Posterior cingulate gyrus (tissue), 11 donors: Measurements from ENCODE around the gene METTL27.
A peak's percentile ranks its signal among the peaks of the same experiment; 100 is the strongest.
"Not testable (repeated sequence)": the region's sequence is repeated elsewhere in the genome, so short reads cannot be mapped to it uniquely, and the experiment has no call there.

Experiments used
- DNase-seq, 10 donors: peaks; one replicate each; pipeline versions ENCODE4 v3.0.0 to v3.0.0-alpha.2; 2020 to 2021; ENCODE audit warnings: mixed read lengths in 3 of 10
- intact Hi-C: fragments of 100-400 bp; cut with DNase I; formaldehyde crosslinking; loops from one replicate; pipeline ENCODE4 v1.15.1; 2023

Gene METTL27

GRCh38 chr7:73870041-73870492 is 27.8 kb upstream of the METTL27 start:
- intact Hi-C loops: no loop called here
- no peak for DNase-seq

- peak in 1 of 10 donors; percentile 63 for DNase-seq
- intact Hi-C loops: no loop called here
Observed at GRCh38 chr7:73869011-73869798, 26.9 kb upstream of the METTL27 start.

GRCh38 chr7:73866446-73866767 is 24.1 kb upstream of the METTL27 start:
- intact Hi-C loops: loop anchor here (2.0 kb wide), 1 partner anchor 160 kb away; no protein-coding TSS in a partner anchor
- no peak for DNase-seq

DNA sequence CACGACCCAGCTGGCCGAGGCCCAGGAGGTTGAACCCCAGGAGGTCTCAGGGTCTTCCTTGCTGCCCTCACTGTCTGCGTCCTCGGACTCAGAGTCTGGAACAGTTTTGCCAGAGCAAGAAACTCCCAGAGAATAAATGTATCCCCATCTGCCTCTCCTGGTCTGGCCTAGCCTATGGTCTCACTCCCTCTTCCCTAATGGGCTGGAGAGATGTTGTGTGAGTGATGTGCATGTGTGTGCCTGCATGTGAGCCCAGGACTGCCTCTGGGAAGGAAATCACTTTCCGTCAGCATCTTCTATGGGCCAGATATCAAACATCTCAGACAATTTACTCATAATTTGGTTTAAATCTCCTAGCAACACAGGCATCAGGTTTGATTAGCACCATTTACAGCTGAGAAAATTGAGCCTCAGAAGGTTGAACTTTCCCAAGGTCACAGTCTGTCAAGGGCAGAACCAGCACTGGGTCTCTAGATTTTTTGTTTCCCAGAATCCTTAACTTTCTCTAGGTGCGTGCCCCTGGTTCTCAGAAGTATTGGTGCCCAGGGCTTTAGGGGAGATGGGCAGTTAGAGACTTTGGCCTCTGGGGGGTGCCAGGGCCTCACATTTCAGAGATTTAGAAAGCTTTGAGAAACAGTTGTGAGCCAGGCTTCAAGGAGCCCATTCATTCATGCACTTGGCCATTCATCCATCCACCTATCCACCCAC is 23.6 kb upstream of the METTL27 start:
- intact Hi-C loops: loop anchor here (2.0 kb wide), 1 partner anchor 161 kb away; no protein-coding TSS in a partner anchor
- DNase-seq: peak in 7 of 10 donors; percentile 26 to 84 (median 40)

DNA sequence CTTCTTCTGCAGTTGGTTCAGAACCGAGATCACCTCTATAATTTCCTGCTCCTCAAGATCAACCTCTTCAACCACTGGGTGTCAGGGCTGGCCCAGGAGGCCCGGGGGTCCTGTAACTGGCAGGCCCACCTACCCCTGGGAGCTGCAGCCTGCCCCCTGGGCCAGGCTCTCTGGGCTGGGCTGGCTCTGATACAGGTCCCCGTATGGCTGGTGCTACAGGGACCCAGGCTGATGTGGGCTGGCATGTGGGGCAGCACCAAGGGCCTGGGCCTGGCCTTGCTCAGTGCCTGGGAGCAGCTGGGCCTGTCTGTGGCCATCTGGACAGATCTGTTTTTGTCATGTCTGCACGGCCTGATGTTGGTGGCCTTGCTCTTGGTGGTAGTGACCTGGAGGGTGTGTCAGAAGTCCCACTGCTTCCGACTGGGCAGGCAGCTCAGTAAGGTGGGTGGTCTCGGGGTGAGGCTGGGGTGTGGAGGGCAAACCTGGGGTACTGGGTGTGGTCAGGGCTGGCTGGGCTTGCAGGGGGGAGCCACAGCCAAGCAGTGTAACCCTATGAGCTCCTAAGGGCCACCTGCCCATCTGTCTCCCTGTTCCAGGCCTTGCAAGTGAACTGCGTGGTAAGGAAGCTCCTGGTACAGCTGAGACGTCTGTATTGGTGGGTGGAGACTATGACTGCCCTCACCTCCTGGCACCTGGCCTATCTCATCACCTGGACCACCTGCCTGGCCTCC is 22.8 kb upstream of the METTL27 start:
- peak in 1 of 10 donors; percentile 62 for DNase-seq
- intact Hi-C loops: no loop called here

- intact Hi-C loops: no loop called here
- peak in 1 of 10 donors; percentile 57 for DNase-seq
Observed at GRCh38 chr7:73861305-73861704, 19.0 kb upstream of the METTL27 start.

- peak in 1 of 10 donors; percentile 62 for DNase-seq
- intact Hi-C loops: no loop called here
Observed at GRCh38 chr7:73860859-73861258, 18.5 kb upstream of the METTL27 start, which contains the start of gene TMEM270. Gene TMEM270, plus strand, starts transcription at chr7:73861159. Its CDS starts 36 bp downstream, at chr7:73861195.

DNA sequence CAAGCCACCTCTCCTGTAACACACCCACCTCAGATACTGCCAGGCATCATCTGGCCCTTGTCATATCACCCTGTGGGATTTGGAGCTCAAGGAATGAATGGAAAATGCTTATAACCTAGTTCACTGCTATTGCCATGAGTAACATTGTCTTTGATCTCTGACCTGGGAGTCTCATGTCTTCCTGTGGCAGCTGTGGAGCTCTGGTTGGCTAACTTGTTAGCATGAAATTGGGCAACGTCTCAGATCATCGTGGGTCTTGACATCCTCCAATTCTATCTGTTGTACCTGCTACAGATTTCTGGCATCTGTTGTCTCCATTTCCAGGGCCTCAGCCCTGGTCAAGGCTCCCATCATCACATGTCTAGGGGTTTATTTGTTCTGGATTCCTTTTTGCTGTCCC is 16.5 kb upstream of the METTL27 start:
- DNase-seq: no peak
- intact Hi-C loops: loop anchor here (5.0 kb wide), 3 partner anchors 47 to 252 kb away; partner anchors contain the start of gene ABHD11

DNA sequence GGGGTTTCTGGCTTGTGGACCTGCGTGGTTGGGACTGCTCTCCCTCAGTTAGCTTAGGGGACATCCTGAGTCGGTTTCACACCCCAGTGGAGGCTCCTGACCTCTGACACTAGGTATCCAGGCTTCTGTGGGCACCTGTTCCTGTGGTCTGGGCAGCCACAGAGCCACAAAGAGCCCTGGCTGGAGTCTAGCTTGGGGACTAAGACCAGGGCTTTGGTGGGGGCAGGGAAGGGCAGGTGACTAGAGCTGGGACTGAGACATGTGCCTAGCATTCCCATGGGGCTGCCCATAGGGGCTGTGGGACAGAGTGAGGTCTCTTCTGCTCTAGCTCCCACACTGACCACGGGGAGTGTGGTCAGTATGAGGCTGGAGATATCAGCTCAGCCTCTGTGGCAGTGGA is 14.6 kb upstream of the METTL27 start:
- no peak for DNase-seq
- intact Hi-C loops: loop anchor here (5.0 kb wide), 3 partner anchors 45 to 250 kb away; partner anchors contain the start of gene ABHD11

DNA sequence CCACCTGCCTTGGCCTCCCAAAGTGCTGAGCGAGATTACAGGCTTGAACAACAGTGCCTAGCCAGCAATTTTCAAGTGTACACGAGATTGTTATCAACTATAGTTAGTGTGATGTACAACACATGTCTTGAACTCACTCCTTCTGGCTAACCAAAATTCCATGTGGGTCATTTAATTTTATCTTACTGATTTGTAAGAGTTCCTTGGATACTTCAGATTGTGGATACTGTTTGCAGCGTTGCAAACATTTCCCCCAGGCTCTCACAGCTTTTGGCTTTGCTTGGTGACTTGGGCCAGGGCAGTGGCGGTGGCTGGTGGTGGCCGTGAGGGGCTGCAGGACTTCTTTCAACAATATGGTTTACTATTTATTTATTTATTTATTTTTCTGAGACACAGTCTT is 10.2 kb upstream of the METTL27 start:
- no peak for DNase-seq
- intact Hi-C loops: no loop called here

- DNase-seq: no peak
- intact Hi-C loops: no loop called here
Observed at GRCh38 chr7:73851410-73852338, 9.4 kb upstream of the METTL27 start.

DNA sequence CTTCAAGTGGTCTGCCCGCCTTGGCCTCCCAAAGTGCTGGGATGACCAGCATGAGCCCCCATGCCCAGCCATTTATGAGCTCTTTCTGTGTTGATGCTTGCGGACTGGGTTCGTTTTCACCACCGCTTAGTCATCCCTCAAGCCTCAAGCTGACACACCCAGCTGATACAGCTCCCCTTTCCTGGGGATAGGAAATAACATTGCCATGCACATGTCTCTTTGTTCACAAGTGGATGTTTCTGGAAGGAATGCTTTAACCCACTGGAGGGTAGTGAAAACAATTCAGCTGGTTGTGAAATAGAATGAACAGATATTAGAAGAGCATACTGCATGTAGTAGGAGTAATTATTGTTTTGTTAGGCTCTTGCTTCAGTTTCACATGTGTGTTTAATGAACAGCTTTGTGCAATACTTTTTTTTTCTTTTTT is 8.5 kb upstream of the METTL27 start:
- no peak for DNase-seq
- intact Hi-C loops: no loop called here

GRCh38 chr7:73847941-73848723 is 5.8 kb upstream of the METTL27 start:
- DNase-seq: no peak
- intact Hi-C loops: no loop called here

- intact Hi-C loops: not testable (repeated sequence)
- peak in 1 of 10 donors; percentile 43 for DNase-seq
Observed at GRCh38 chr7:73845701-73846195, 3.4 kb upstream of the METTL27 start.

- intact Hi-C loops: loop anchor here (5.0 kb wide), 1 partner anchor 108 kb away; the partner anchor contains the start of gene ABHD11
- no peak for DNase-seq
Observed at GRCh38 chr7:73844848-73845460, 2.6 kb upstream of the METTL27 start.

DNA sequence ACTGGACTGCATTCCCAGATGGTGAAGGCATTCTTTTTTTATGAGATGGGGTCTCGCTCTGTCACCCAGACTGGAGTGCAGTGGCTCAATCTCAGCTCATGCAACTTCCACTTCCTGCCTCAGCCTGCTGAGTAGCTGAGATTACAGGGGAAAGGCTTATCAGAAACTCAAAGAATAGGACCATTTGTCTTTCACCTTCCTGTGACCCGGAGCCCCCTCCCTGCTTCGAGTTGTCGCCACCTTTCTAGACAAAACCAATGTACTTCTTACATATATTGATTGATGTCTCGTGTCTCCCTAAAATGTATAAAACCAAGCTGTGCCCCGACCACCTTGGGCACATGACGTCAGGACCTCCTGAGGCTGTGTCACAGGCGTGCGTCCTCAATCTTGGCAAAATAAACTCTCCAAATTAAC is 1.8 kb upstream of the METTL27 start:
- DNase-seq: no peak
- intact Hi-C loops: loop anchor here (5.0 kb wide), 1 partner anchor 107 kb away; the partner anchor contains the start of gene ABHD11

DNA sequence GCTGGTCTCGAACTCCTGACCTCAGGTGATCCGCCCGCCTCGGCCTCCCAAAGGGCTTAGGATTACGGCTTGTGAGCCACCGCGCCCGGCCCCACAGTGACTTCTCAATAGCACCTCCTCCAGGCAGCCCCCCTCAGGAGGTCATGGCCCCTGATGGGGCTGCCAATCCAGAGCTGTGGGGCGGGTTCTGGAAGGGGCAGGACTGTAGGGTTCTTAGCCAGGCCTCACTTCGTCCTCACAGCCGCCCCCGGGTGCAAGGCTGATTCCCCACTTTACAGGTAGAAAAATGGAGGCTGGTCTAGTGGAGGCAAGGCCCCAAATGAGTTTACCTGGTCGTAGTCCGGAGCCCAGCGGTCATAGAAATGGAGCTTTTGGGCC is 638 bp downstream of the METTL27 start:
- no peak for DNase-seq
- intact Hi-C loops: loop anchor here (5.0 kb wide), 1 partner anchor 104 kb away; the partner anchor contains the start of gene ABHD11
